ENCODE measurements around the gene LSM14B. TPM values are rescaled to one million over a fixed set of nuclear protein-coding genes. Genes with fewer than 3 reads are reported as not detected.
A peak's percentile ranks its signal among the peaks of the same experiment; 100 is the strongest.

Gene LSM14B
- total and polyA plus RNA-seq, 8 donors, result 36.0 to 62.3 (median 58.5) TPM

GRCh38 chr20:62181808-62182207 is 59.5 kb downstream of the LSM14B start:
- H3K27ac ChIP-seq, result peak overlapping the region in 1 of 2 donors; percentile 94
- intact Hi-C loops (cut with DNase I), result no loop called here
- no peak for TF ChIP-seq CTCF (IDR thresholded peaks at IDR 0.05)

GRCh38 chr20:62182469-62183425 is 60.5 kb downstream of the LSM14B start, which contains the start of gene MTG2:
MTG2 (plus strand) TSS chr20:62183028; CDS start chr20:62193421, 10,393 bp downstream.
- intact Hi-C loops (cut with DNase I), result no loop called here
- Histone ChIP-seq H3K27me3 (no peaks in the 10 kb centered on the region), H3K4me3 (peak within 1 kb of the TSS; percentile 77 to 90), H3K4me1 (peaks cover 6 to 48% of the 10 kb centered on the region in 2 donors), H3K36me3 (peaks cover 0 to 14% of the 10 kb centered on the region in 2 donors), H3K9me3 (no peaks in the 10 kb centered on the region), H3K27ac (peak within 1 kb of the TSS; percentile 80 to 94)
- DNase-seq (peak; percentile 92 to 98 (median 96)), ATAC-seq (peak; percentile 97)
- TF ChIP-seq CTCF (IDR thresholded peaks at IDR 0.05), result no peak

More at GRCh38 chr20:62181808-62182207, 59.5 kb downstream of the LSM14B start:
- H3K36me3 ChIP-seq, result peaks cover 0 to 14% of the 10 kb centered on the region in 2 donors
- ATAC-seq (no peak), DNase-seq (no peak)
- H3K27me3 ChIP-seq, result no peaks in the 10 kb centered on the region
- no peaks in the 10 kb centered on the region for H3K9me3 ChIP-seq
- H3K4me3 ChIP-seq, result peak overlapping the region in 1 of 2 donors; percentile 77
- peaks cover 6 to 39% of the 10 kb centered on the region in 2 donors for H3K4me1 ChIP-seq

- Histone ChIP-seq H3K27ac (peak overlapping the region; percentile 80 to 94), H3K36me3 (peaks cover 0 to 10% of the 10 kb centered on the region in 2 donors), H3K27me3 (no peaks in the 10 kb centered on the region), H3K9me3 (no peaks in the 10 kb centered on the region), H3K4me1 (peaks cover 6 to 48% of the 10 kb centered on the region in 2 donors), H3K4me3 (peak overlapping the region; percentile 77 to 90)
- TF ChIP-seq CTCF (IDR thresholded peaks at IDR 0.05), result no peak
- ATAC-seq (no peak), DNase-seq (no peak)
- intact Hi-C loops (cut with DNase I), result no loop called here
These were observed 61.3 kb downstream of the LSM14B start for GRCh38 chr20:62183426-62184142.

Other genes starting within 250 kb of the LSM14B start
- 10 to 100 TPM; 15.2 to 16.1 TPM for gene TAF4, start 56.6 kb upstream of the LSM14B start, total RNA-seq
- gene TAF4, start 56.6 kb upstream of the LSM14B start, polyA plus RNA-seq (ENCODE audit: insufficient read length in 6 of 6), result 10 to 100 TPM; 14.1 to 21.0 (median 18.4) TPM
- gene PSMA7, start 20.9 kb downstream of the LSM14B start, total RNA-seq, result 100 to 1,000 TPM; 180 to 296 TPM
- gene PSMA7, start 20.9 kb downstream of the LSM14B start, polyA plus RNA-seq (ENCODE audit: insufficient read length in 6 of 6), result 100 to 1,000 TPM; 150 to 207 (median 168) TPM
- 10 to 100 TPM; 14.6 to 14.9 TPM for gene SS18L1, start 21.3 kb downstream of the LSM14B start, total RNA-seq
- gene SS18L1, start 21.3 kb downstream of the LSM14B start, polyA plus RNA-seq (ENCODE audit: insufficient read length in 6 of 6), result 10 to 100 TPM; 21.0 to 30.0 (median 23.6) TPM
- gene MTG2, start 60.6 kb downstream of the LSM14B start, total RNA-seq, result 10 to 100 TPM; 25.5 to 29.6 TPM
- gene MTG2, start 60.6 kb downstream of the LSM14B start, polyA plus RNA-seq (ENCODE audit: insufficient read length in 6 of 6), result 10 to 100 TPM; 30.1 to 34.6 (median 31.8) TPM
- not detected for gene HRH3, start 97.8 kb downstream of the LSM14B start, total RNA-seq
- gene HRH3, start 97.8 kb downstream of the LSM14B start, polyA plus RNA-seq (ENCODE audit: insufficient read length in 6 of 6), result not detected
- 10 to 100 TPM; 40.1 to 47.3 TPM for gene OSBPL2, start 116.0 kb downstream of the LSM14B start, total RNA-seq
- gene OSBPL2, start 116.0 kb downstream of the LSM14B start, polyA plus RNA-seq (ENCODE audit: insufficient read length in 6 of 6), result 10 to 100 TPM; 25.6 to 38.0 (median 31.6) TPM
- 10 to 100 TPM; 60.1 to 96.9 TPM for gene ADRM1, start 180.5 kb downstream of the LSM14B start, total RNA-seq
- 10 to 100 TPM; 30.0 to 54.5 (median 41.0) TPM for gene ADRM1, start 180.5 kb downstream of the LSM14B start, polyA plus RNA-seq (ENCODE audit: insufficient read length in 6 of 6)
- 100 to 1,000 TPM; 222 to 267 TPM for gene LAMA5, start 244.8 kb downstream of the LSM14B start, total RNA-seq
- gene LAMA5, start 244.8 kb downstream of the LSM14B start, polyA plus RNA-seq (ENCODE audit: insufficient read length in 6 of 6), result 100 to 1,000 TPM; 123 to 211 (median 139) TPM